ENCODE data around the gene C1orf21. TPM values are rescaled to one million over a fixed set of nuclear protein-coding genes. Genes with fewer than 3 reads are reported as not detected.

The C1orf21 gene
- total RNA-seq, 2 experiments from 2014 or later: 4.6 to 5.1 TPM

- no peak overlapping the region for H3K27ac Mint-ChIP-seq
Observed at GRCh38 chr1:184593597-184593996, 206.8 kb downstream of the C1orf21 start.

GRCh38 chr1:184595596-184595995, 208.8 kb downstream of the C1orf21 start:
- Mint-ChIP-seq H3K9me3 (ENCODE audit: insufficient read depth) (no peaks in the 10 kb centered on the region), H3K36me3 (ENCODE audit: low read depth) (no peaks in the 10 kb centered on the region), H3K27ac (no peak overlapping the region), H3K4me3 (no peak overlapping the region), H3K27me3 (ENCODE audit: low read depth) (no peaks in the 10 kb centered on the region), H3K4me1 (ENCODE audit: low read depth) (no peaks in the 10 kb centered on the region)
- ATAC-seq: no peak
- POLR2A ChIA-PET: no interaction called here
- DNase-seq: no peak
- CTCF ChIA-PET: no interaction called here

More at GRCh38 chr1:184593597-184593996, 206.8 kb downstream of the C1orf21 start:
- no peaks in the 10 kb centered on the region for H3K27me3 Mint-ChIP-seq (ENCODE audit: low read depth)
- CTCF ChIA-PET: no interaction called here
- H3K4me3 Mint-ChIP-seq: no peak overlapping the region
- no peaks in the 10 kb centered on the region for H3K9me3 Mint-ChIP-seq (ENCODE audit: insufficient read depth)
- no peak for ATAC-seq
- H3K4me1 Mint-ChIP-seq (ENCODE audit: low read depth): no peaks in the 10 kb centered on the region
- POLR2A ChIA-PET: no interaction called here
- H3K36me3 Mint-ChIP-seq (ENCODE audit: low read depth): no peaks in the 10 kb centered on the region
- no peak for DNase-seq

- H3K4me3 Mint-ChIP-seq: no peak overlapping the region
- no peaks in the 10 kb centered on the region for H3K9me3 Mint-ChIP-seq (ENCODE audit: insufficient read depth)
- no peaks in the 10 kb centered on the region for H3K36me3 Mint-ChIP-seq (ENCODE audit: low read depth)
- H3K27me3 Mint-ChIP-seq (ENCODE audit: low read depth): no peaks in the 10 kb centered on the region
- ChIA-PET POLR2A (no interaction called here), CTCF (no interaction called here)
- H3K27ac Mint-ChIP-seq: no peak overlapping the region
- ATAC-seq: no peak
- no peaks in the 10 kb centered on the region for H3K4me1 Mint-ChIP-seq (ENCODE audit: low read depth)
- DNase-seq: no peak
Observed at GRCh38 chr1:184596950-184597645, 210.3 kb downstream of the C1orf21 start.

- H3K27me3 Mint-ChIP-seq (ENCODE audit: low read depth): no peaks in the 10 kb centered on the region
- no peak for DNase-seq
- ChIA-PET CTCF (no interaction called here), POLR2A (no interaction called here)
- H3K27ac Mint-ChIP-seq: no peak overlapping the region
- no peak for ATAC-seq
- no peaks in the 10 kb centered on the region for H3K36me3 Mint-ChIP-seq (ENCODE audit: low read depth)
- no peak overlapping the region for H3K4me3 Mint-ChIP-seq
- no peaks in the 10 kb centered on the region for H3K4me1 Mint-ChIP-seq (ENCODE audit: low read depth)
- H3K9me3 Mint-ChIP-seq (ENCODE audit: insufficient read depth): no peaks in the 10 kb centered on the region
Observed at GRCh38 chr1:184597650-184598357, 211.0 kb downstream of the C1orf21 start.

- H3K9me3 Mint-ChIP-seq (ENCODE audit: insufficient read depth): no peaks in the 10 kb centered on the region
- H3K4me3 Mint-ChIP-seq: no peak overlapping the region
- no peaks in the 10 kb centered on the region for H3K36me3 Mint-ChIP-seq (ENCODE audit: low read depth)
- no peak for ATAC-seq
- H3K27me3 Mint-ChIP-seq (ENCODE audit: low read depth): no peaks in the 10 kb centered on the region
- ChIA-PET CTCF (no interaction called here), POLR2A (no interaction called here)
- no peak for DNase-seq
- no peak overlapping the region for H3K27ac Mint-ChIP-seq
- no peaks in the 10 kb centered on the region for H3K4me1 Mint-ChIP-seq (ENCODE audit: low read depth)
Observed at GRCh38 chr1:184598403-184599193, 211.8 kb downstream of the C1orf21 start.

- Mint-ChIP-seq H3K4me1 (ENCODE audit: low read depth) (no peaks in the 10 kb centered on the region), H3K27ac (no peak overlapping the region), H3K4me3 (no peak overlapping the region), H3K9me3 (ENCODE audit: insufficient read depth) (no peaks in the 10 kb centered on the region), H3K27me3 (ENCODE audit: low read depth) (no peaks in the 10 kb centered on the region), H3K36me3 (ENCODE audit: low read depth) (no peaks in the 10 kb centered on the region)
- ChIA-PET POLR2A (no interaction called here), CTCF (no interaction called here)
- ATAC-seq: no peak
- no peak for DNase-seq
Observed at GRCh38 chr1:184604152-184604900, 217.5 kb downstream of the C1orf21 start.

- no peaks in the 10 kb centered on the region for H3K9me3 Mint-ChIP-seq (ENCODE audit: insufficient read depth)
- H3K27ac Mint-ChIP-seq: no peak overlapping the region
- no peak overlapping the region for H3K4me3 Mint-ChIP-seq
- DNase-seq (no peak), ATAC-seq (no peak)
- no peaks in the 10 kb centered on the region for H3K4me1 Mint-ChIP-seq (ENCODE audit: low read depth)
- no peaks in the 10 kb centered on the region for H3K36me3 Mint-ChIP-seq (ENCODE audit: low read depth)
- ChIA-PET CTCF (no interaction called here), POLR2A (no interaction called here)
- no peaks in the 10 kb centered on the region for H3K27me3 Mint-ChIP-seq (ENCODE audit: low read depth)
Observed at GRCh38 chr1:184605941-184606340, 219.1 kb downstream of the C1orf21 start.

- Mint-ChIP-seq H3K9me3 (ENCODE audit: insufficient read depth) (no peaks in the 10 kb centered on the region), H3K27me3 (ENCODE audit: low read depth) (no peaks in the 10 kb centered on the region), H3K4me3 (no peak overlapping the region), H3K4me1 (ENCODE audit: low read depth) (no peaks in the 10 kb centered on the region), H3K36me3 (ENCODE audit: low read depth) (no peaks in the 10 kb centered on the region), H3K27ac (no peak overlapping the region)
- POLR2A ChIA-PET: no interaction called here
- no peak for ATAC-seq
- CTCF ChIA-PET: no interaction called here
- no peak for DNase-seq
Observed at GRCh38 chr1:184606786-184607185, 220.0 kb downstream of the C1orf21 start.

- DNase-seq (no peak), ATAC-seq (no peak)
- H3K4me1 Mint-ChIP-seq (ENCODE audit: low read depth): no peaks in the 10 kb centered on the region
- ChIA-PET POLR2A (no interaction called here), CTCF (no interaction called here)
- H3K9me3 Mint-ChIP-seq (ENCODE audit: insufficient read depth): no peaks in the 10 kb centered on the region
- no peaks in the 10 kb centered on the region for H3K36me3 Mint-ChIP-seq (ENCODE audit: low read depth)
- no peak overlapping the region for H3K27ac Mint-ChIP-seq
- H3K4me3 Mint-ChIP-seq: no peak overlapping the region
- no peaks in the 10 kb centered on the region for H3K27me3 Mint-ChIP-seq (ENCODE audit: low read depth)
Observed at GRCh38 chr1:184608581-184608980, 221.8 kb downstream of the C1orf21 start.

- ATAC-seq: no peak
- ChIA-PET POLR2A (no interaction called here), CTCF (no interaction called here)
- no peaks in the 10 kb centered on the region for H3K9me3 Mint-ChIP-seq (ENCODE audit: insufficient read depth)
- H3K27me3 Mint-ChIP-seq (ENCODE audit: low read depth): no peaks in the 10 kb centered on the region
- no peak overlapping the region for H3K27ac Mint-ChIP-seq
- DNase-seq: no peak
- no peaks in the 10 kb centered on the region for H3K36me3 Mint-ChIP-seq (ENCODE audit: low read depth)
- no peak overlapping the region for H3K4me3 Mint-ChIP-seq
- no peaks in the 10 kb centered on the region for H3K4me1 Mint-ChIP-seq (ENCODE audit: low read depth)
Observed at GRCh38 chr1:184608990-184609389, 222.2 kb downstream of the C1orf21 start.

- ATAC-seq (no peak), DNase-seq (no peak)
- Mint-ChIP-seq H3K36me3 (ENCODE audit: low read depth) (no peaks in the 10 kb centered on the region), H3K4me3 (no peak overlapping the region), H3K9me3 (ENCODE audit: insufficient read depth) (no peaks in the 10 kb centered on the region), H3K27ac (no peak overlapping the region), H3K4me1 (ENCODE audit: low read depth) (no peaks in the 10 kb centered on the region), H3K27me3 (ENCODE audit: low read depth) (no peaks in the 10 kb centered on the region)
- CTCF ChIA-PET: interaction anchor here (0.7 kb wide), 1 partner anchor 10 kb away, joined by 3 read pairs; no protein-coding TSS in a partner anchor
- POLR2A ChIA-PET: no interaction called here
Observed at GRCh38 chr1:184610876-184611595, 224.2 kb downstream of the C1orf21 start.
